ENCODE measurements around the gene GMPR2.

DNA sequence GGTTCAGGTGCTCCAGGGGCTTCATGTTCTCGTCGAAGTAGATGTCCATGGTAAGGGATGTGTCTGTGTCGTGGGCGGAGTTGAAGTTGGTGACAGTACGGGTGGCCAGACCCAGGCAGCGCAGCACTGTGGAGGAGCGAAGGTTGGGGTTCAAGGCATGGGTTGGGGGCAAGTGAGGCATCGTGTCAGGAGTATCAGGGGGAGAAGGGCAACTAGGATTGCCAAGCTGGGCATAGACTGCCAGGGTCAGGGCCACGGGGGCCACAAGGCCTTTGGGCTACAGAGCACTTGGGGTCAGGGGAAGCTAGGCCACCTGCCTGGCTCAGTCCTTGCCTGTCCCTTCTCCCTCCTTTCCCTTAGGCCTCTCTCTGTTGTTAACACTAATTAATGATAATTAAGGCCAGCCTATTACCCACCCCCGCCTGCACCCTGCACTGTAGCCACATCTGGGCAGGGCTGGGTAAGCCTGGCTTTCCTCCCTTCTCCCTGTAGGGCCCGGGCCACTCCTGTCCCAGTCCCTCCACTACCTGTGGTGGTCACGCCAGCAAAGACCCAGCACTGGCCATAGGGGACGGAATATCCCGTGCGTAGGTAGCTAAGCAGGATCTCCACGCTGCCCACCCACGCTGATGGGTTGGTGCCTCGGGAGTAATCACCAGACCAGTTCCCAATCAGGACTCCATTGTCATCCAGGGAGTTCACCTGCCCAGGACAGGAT is 26.0 kb downstream of the GMPR2 start:
- no peak for TF ChIP-seq EZH2 (IDR thresholded peaks at IDR 0.05)
- TF ChIP-seq POLR2AphosphoS5 (IDR thresholded peaks at IDR 0.05; ENCODE audit: borderline replicate concordance, low read depth, low read length) = no peak
- no peak for TF ChIP-seq FOXP2 (optimal IDR thresholded peaks at IDR 0.05; ENCODE audit: control extremely low read depth, extremely low read length, insufficient read depth)
